Large intestine (tissue), 3 donors: ENCODE results near the gene DCTD. TPM values are rescaled to one million over a fixed set of nuclear protein-coding genes. Genes with fewer than 3 reads are reported as not detected.
"Not testable (repeated sequence)": the region's sequence is repeated elsewhere in the genome, so short reads cannot be mapped to it uniquely, and the experiment has no call there.

Experiments used
- DNase-seq, 2 donors: peaks; one replicate each; pipeline versions ENCODE4 v3.0.0 to v3.0.0-alpha.2; 2013
- H3K27ac ChIP-seq: one replicate; pipeline ENCODE4 v1.5.1; 2013; ENCODE audit warnings: low read length
- H3K27me3 ChIP-seq: 2 replicates; pipeline ENCODE4 v1.6.1; 2013; ENCODE audit warnings: low read length; ENCODE audit not compliant: control insufficient read depth, insufficient read depth
- H3K36me3 ChIP-seq: 2 replicates; pipeline ENCODE4 v1.6.1; 2013; ENCODE audit warnings: low read length; ENCODE audit not compliant: control insufficient read depth, insufficient read depth
- H3K4me1 ChIP-seq: one replicate; pipeline ENCODE4 v1.6.1; 2013; ENCODE audit warnings: low read length; ENCODE audit not compliant: control insufficient read depth, insufficient read depth
- H3K4me3 ChIP-seq: one replicate; pipeline ENCODE4 v1.5.1; 2013; ENCODE audit warnings: low read length
- H3K9me3 ChIP-seq: one replicate; pipeline ENCODE4 v1.6.1; 2013; ENCODE audit warnings: mild to moderate bottlenecking, low read depth, low read length, moderate library complexity; ENCODE audit not compliant: control insufficient read depth
- WGBS: methylation state at CpG from one replicate; pipeline ENCODE4 v1.1.5; 2013; ENCODE audit warnings: low lambda C conversion rate; ENCODE audit not compliant: insufficient coverage; 5-methylcytosine and 5-hydroxymethylcytosine counted together
- polyA plus RNA-seq: library from polyadenylated mRNA; unstranded; fragments of 120-200 nt; gene quantifications from one replicate; pipeline ENCODE4 v1.2.1, GENCODE V29; 2013

DCTD gene
- polyA plus RNA-seq, 1 donor: 95.8 TPM

DNA sequence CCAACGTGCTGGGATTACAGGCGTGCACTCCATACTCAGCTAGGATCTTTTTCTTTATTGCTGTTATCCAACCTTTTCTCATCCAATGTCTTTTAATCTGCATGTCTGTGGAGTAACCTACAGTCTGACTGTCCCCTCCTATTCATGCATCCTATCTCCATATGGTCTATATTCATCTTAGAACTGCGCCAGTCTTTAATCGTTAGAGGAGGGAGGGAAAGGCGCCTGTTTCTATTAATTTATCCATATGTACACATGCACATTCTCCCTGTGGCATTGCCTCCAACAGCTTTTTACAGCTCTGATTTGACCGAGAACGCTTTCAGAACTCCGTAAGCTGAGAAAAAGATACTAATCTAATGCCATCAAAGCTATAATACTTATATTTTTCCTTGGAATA is 9.8 kb downstream of the DCTD start:
- Histone ChIP-seq H3K27ac (no peak overlapping the region), H3K4me1 (no peaks in the 10 kb centered on the region), H3K4me3 (no peak overlapping the region), H3K36me3 (peaks cover 67% of the 10 kb centered on the region), H3K9me3 (no peaks in the 10 kb centered on the region), H3K27me3 (no peaks in the 10 kb centered on the region)
- no peak for DNase-seq
- WGBS: 80% methylated on average over 1 of the region's 8 CpGs

DNA sequence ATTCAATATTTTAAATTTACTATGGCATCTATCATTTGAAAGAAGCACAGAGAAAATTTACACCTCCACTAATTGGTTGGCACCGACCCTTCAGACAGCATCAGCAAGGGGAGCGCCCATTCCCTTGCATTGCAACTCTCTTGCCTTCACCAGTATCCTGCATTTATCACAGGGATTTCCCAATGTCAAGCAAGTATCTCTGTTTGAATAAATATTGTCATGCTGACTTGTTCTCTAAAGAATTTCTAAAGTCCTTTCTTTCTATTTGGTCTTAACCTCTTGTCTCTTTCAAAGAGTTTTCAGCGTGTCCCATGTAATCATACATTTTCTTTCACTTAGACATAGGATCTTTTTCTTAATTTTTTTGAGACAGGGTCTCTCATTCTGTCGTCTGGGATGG is 10.4 kb downstream of the DCTD start:
- no peak overlapping the region for H3K4me3 ChIP-seq
- no peak overlapping the region for H3K27ac ChIP-seq
- H3K27me3 ChIP-seq: no peaks in the 10 kb centered on the region
- H3K9me3 ChIP-seq: no peaks in the 10 kb centered on the region
- DNase-seq: no peak
- H3K4me1 ChIP-seq: no peaks in the 10 kb centered on the region
- H3K36me3 ChIP-seq: peaks cover 71% of the 10 kb centered on the region
- no CpG with 5 or more reads among the region's 4 CpGs for WGBS

DNA sequence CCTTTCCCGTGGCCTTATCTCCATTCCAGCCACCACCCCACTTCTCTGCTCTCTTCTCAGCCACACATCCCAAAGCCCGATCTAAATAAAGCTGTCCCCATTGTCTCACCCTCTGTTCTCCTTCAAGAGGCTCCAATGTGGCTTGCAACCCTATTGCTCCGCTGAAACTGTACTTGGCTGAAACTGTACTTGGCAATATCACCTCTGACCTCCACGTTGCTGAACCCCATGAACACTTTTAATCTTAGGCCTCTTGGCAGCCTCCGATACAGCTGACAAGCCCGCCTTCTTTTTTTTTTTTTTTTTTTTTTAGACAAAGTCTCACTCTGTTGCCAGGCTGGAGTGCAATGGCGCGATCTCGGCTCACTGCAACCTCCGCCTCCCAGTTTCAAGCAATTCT is 12.1 kb downstream of the DCTD start:
- DNase-seq: no peak
- Histone ChIP-seq H3K27me3 (no peaks in the 10 kb centered on the region), H3K36me3 (peaks cover 64% of the 10 kb centered on the region), H3K4me3 (no peak overlapping the region), H3K4me1 (no peaks in the 10 kb centered on the region), H3K27ac (no peak overlapping the region), H3K9me3 (no peaks in the 10 kb centered on the region)
- WGBS: no CpG with 5 or more reads among the region's 10 CpGs

DNA sequence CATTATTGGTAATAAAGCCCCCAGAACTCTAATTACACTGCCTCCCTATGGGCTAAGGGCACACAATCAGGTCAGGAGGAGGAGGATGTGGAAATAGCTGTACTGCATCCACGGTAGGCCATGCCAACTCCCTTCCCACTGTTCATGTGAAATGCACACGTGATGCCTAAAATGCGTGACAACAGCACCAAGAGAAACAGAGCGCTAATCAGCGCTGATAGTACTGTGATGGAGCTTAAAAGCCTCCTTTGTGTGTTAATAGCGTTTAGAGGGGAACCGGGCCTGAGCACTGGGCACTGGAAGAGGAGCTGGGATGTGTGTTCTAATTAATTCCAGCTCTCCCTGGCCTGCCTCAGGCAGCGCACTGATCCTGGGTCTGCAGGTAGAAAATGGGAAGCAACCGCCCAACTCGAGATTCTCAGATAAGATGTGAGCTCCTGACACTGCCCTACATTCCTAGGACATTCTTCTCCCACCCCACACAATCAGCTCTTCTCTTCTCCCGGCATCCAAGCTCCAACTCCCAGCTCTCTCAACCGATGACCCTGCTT is 12.9 kb downstream of the DCTD start:
- Histone ChIP-seq H3K27ac (no peak overlapping the region), H3K4me1 (no peaks in the 10 kb centered on the region), H3K27me3 (no peaks in the 10 kb centered on the region), H3K9me3 (no peaks in the 10 kb centered on the region), H3K4me3 (no peak overlapping the region), H3K36me3 (peaks cover 64% of the 10 kb centered on the region)
- no peak for DNase-seq
- no CpG with 5 or more reads among the region's 12 CpGs for WGBS

DNA sequence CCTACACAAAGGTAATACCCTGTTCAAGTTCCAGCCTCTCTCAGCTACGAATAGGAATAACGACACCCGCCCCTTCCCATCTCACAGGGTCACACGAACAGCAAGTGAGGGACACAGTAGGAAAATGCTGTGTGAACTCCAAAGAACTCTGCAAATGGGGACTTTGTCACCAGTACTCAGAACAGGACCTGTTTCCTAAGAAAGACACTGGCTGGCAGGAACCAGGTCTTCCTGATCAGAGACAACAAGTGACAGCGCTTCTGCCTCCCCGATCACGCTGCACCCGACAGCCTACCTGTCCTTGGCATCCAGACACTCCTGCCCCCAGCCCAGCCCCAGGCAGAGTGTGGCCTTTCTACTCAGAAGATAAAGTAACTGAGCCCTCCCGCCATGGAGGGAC is 14.2 kb downstream of the DCTD start:
- Histone ChIP-seq H3K9me3 (no peaks in the 10 kb centered on the region), H3K27ac (no peak overlapping the region), H3K36me3 (peaks cover 61% of the 10 kb centered on the region), H3K27me3 (no peaks in the 10 kb centered on the region), H3K4me1 (no peaks in the 10 kb centered on the region), H3K4me3 (no peak overlapping the region)
- DNase-seq: no peak
- WGBS: no CpG with 5 or more reads among the region's 9 CpGs

DNA sequence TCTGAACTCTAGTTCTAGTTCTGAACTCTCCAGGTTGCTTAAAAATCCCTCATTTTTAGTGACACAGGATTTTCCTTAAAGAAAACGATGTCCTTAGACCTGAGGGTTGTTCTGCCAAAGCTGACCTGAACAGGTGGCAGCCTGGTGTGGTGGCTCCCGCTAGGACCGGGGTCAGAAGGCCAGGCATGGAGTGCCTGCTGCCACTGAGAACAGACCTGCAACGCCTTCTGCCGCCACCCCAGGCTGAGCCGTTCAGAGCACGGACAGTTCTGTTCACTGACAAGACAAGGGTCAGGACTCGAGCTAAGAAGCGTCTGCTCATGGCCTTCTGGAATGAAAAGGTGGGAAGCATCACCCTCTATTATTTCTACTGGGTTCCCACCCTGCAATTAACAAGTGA is 15.8 kb downstream of the DCTD start:
- no peaks in the 10 kb centered on the region for H3K9me3 ChIP-seq
- no peak for DNase-seq
- no peak overlapping the region for H3K4me3 ChIP-seq
- peaks cover 54% of the 10 kb centered on the region for H3K36me3 ChIP-seq
- H3K27me3 ChIP-seq: no peaks in the 10 kb centered on the region
- no peak overlapping the region for H3K27ac ChIP-seq
- no peaks in the 10 kb centered on the region for H3K4me1 ChIP-seq
- no CpG with 5 or more reads among the region's 9 CpGs for WGBS

DNA sequence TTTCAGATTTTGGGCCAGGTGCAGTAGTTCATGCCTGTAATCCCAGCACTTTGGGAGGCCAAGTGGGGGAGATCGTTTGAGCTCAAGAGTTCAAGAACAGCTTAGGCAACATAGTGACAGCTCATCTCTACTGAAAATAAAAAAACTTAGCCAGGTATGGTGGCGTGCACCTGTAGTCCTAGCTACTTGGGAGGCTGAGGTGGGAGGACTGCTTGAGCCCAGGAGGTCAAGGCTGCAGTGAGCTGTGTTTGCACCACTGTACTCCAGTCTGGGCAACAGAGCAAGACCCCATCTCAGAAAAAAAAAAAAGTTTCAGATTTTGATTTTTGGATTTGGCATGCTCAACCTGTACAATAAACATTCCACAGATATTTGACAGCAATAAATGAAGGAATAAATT is 17.2 kb downstream of the DCTD start:
- WGBS: no CpG with 5 or more reads among the region's 2 CpGs
- peaks cover 57% of the 10 kb centered on the region for H3K36me3 ChIP-seq
- DNase-seq: not testable (repeated sequence)

DNA sequence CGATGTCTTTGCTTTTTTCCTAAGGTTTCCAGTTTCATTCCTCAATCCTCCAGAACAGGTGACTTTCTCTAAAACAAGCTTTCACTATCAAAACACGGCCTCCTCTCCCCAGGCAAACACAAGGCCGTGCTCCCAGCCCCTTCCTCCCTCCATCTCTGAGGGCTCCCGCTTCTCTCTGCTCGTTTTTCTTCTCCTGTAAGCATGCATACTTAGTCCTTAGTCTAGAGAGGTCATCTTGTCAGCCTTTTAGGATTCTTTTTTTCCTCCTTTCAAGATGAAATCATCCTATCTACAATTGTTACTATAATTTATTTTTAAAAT is 18.7 kb downstream of the DCTD start:
- Histone ChIP-seq H3K4me3 (no peak overlapping the region), H3K4me1 (no peaks in the 10 kb centered on the region), H3K9me3 (no peaks in the 10 kb centered on the region), H3K27ac (no peak overlapping the region), H3K36me3 (peaks cover 60% of the 10 kb centered on the region), H3K27me3 (no peaks in the 10 kb centered on the region)
- WGBS: 14% methylated on average over 3 of the region's 5 CpGs
- peak in 1 of 2 donors; percentile 22 for DNase-seq

More for the DNA sequence above, 17.2 kb downstream of the DCTD start:
- not testable (repeated sequence) for H3K27ac ChIP-seq, H3K9me3 ChIP-seq, H3K27me3 ChIP-seq, H3K4me1 ChIP-seq, H3K4me3 ChIP-seq

DNA sequence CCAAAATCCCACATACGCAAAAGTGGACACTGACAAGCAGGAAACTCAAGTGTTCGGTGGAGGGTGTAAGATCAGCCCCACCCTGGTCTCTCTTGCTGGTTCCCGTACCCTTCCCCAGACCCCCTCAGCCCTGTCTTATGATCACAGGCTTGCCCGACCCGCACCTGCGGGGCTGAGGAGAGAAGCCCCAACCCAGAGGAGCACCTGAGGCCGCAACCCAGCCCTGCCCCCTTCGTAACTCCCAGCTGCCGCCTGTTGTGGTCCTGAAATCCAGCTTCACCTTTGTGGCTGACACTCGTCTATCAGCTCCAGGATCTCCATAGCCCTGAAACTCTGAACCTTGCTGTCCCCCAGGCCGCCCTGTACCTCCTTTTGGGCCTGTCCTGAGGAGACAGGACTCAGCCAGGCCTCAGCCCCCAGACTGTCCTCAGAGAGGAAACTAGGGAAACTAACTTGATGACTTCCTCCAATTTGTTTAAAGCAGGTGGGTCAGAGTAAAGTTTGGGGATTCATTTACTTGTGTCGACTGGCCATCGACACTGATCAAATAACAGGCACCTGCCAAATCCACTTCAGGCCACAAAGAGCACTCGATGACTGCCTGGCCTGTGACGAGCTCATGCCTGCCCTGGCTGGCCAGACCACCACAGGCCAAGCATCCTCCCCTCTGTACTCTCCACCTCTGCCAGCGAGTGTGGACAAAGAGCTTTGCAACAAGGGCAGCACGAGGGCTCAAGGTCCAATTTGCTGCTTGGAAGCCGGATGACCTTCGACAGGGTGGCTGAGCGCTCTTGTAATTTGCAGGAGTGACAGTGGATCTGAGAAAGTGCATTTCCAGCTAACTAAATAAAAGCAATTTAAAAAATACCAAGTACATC is 19.3 kb downstream of the DCTD start:
- Histone ChIP-seq H3K27ac (no peak overlapping the region), H3K4me1 (no peaks in the 10 kb centered on the region), H3K27me3 (no peaks in the 10 kb centered on the region), H3K4me3 (no peak overlapping the region), H3K36me3 (peaks cover 60% of the 10 kb centered on the region), H3K9me3 (no peaks in the 10 kb centered on the region)
- WGBS: 0% methylated on average over 1 of the region's 20 CpGs
- DNase-seq: peak; percentile 32 to 69

DNA sequence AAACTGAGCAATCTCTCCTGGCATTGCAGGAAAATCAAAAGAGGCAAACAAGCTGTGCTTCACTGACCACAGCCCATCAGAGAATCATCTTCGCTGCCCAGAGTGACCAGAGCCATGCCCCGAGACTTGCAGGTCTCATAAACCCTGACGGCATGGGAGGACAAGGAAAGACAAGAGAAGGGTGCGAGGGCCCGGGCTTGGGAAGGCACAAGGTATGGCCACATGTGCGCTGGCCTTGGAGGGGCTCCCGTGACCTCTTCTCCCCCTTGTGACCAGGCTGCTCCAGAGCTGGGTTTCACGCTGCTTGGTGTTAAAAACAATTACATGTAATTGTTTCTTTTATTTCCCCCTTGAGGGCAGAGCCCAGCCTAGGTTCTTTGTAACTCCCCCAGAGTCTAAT is 20.8 kb downstream of the DCTD start:
- Histone ChIP-seq H3K4me3 (no peak overlapping the region), H3K9me3 (no peaks in the 10 kb centered on the region), H3K27ac (no peak overlapping the region), H3K36me3 (peaks cover 55% of the 10 kb centered on the region), H3K4me1 (no peaks in the 10 kb centered on the region), H3K27me3 (no peaks in the 10 kb centered on the region)
- no peak for DNase-seq
- no CpG with 5 or more reads among the region's 8 CpGs for WGBS

DNA sequence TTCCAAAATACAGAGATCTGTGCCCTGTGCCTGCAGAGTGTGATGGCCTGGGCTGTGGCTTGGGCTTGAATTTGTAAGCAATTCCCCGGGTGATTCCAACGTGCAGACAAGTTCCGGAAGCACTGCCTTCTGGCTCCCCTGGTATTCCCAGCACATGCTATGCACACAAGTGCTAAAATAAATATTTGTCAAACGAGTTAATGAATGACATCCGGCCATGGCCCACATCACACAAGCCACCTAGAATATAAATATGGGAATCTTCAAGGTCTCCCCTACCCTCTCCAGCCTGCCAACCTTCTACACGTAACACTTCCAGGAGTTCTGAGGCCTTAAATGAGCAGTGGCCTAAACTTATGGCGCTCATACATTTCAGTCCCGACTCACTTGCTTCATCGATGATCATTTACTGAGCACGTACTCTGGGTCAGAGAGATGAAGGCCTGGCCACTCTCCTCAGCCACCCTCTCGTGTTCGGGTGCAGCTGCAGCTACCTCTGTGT is 21.3 kb downstream of the DCTD start:
- Histone ChIP-seq H3K9me3 (no peaks in the 10 kb centered on the region), H3K27ac (no peak overlapping the region), H3K4me1 (no peaks in the 10 kb centered on the region), H3K4me3 (no peak overlapping the region), H3K27me3 (no peaks in the 10 kb centered on the region), H3K36me3 (peaks cover 59% of the 10 kb centered on the region)
- DNase-seq: no peak
- WGBS: no CpG with 5 or more reads among the region's 12 CpGs
